GM12872 (cell line): ENCODE data around the gene KCNAB1.

Source experiments
- TF ChIP-seq, protein P1 (sequence below): IDR thresholded peaks from 3 replicates; pipeline ENCODE4 v1.5.1; 2011; ENCODE audit warnings: low read depth, mild to moderate bottlenecking, low read length, moderate library complexity; ENCODE audit not compliant: insufficient read depth

Gene KCNAB1

DNA sequence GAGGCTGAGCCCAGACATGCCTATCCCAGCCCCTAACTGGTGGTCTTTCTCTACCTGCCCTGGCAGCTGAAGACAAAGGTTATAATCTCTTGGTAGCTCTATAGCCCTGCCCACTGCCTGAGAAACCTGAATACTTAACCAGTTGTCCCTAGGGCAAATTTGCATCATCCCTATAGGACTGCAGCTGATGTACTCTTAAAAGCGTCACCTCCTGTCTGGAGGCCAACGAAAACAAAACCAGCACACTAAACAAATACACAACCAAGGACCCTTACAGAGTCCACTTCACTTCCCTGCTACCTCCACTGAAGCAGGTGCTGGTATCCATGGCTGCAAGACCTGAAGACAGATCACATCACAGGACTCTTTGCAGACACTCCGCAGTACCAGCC is 98.0 kb downstream of the KCNAB1 start:
- TF ChIP-seq, protein P1, sequence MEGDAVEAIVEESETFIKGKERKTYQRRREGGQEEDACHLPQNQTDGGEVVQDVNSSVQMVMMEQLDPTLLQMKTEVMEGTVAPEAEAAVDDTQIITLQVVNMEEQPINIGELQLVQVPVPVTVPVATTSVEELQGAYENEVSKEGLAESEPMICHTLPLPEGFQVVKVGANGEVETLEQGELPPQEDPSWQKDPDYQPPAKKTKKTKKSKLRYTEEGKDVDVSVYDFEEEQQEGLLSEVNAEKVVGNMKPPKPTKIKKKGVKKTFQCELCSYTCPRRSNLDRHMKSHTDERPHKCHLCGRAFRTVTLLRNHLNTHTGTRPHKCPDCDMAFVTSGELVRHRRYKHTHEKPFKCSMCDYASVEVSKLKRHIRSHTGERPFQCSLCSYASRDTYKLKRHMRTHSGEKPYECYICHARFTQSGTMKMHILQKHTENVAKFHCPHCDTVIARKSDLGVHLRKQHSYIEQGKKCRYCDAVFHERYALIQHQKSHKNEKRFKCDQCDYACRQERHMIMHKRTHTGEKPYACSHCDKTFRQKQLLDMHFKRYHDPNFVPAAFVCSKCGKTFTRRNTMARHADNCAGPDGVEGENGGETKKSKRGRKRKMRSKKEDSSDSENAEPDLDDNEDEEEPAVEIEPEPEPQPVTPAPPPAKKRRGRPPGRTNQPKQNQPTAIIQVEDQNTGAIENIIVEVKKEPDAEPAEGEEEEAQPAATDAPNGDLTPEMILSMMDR: no peak

DNA sequence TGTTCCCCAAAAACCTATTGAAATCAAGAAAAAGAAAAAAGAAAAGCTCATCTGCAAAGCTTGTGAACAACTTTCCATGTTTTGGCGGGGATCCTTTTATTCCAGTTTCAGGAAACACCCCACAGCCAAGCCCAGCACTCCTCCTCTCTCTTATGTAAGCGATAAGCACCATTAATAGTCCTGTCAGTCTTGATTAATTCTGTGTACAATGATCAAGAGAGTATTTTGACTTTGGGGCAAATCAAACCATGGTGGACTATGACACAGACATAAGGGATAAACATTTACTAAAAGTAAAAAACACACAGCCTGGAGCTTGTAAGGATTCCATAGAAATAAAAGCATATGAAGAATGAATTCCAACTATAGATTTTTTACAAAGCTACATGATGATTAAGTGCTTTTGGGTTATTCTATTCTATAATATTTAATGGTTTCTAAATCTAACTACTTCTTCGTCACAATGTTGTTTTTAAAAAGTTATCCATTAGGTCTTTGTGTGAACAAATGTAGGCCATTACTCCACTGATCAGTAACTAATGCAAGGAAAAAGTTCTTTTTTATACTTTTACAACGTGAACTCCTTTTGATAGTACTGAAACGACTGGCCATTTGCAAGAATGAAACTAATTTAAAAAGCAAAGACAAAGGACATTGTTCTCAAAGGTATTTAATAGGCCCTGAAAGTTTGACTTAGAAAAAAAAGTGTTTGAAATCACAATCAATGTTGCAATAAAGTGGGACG is 106.5 kb downstream of the KCNAB1 start:
- TF ChIP-seq, protein P1: no peak

DNA sequence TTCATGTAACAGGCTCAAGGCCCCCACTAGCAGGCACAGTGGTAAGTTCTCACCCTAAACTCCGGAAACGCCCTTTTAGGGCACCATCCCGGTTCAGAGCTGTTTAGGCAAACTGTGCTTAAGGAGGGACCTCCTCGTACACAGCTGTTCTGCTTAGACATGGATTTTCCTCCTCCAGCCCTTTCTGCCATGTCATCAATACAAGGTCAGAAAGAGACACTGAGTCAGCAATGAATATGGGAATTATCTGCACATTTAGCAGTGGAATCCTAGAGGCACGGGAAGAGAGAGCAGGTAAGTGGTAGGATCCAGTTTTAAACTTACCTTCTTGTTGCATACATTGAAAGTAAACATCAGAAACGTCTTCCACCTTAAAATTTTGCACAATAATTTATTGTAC is 107.3 kb downstream of the KCNAB1 start:
- TF ChIP-seq, protein P1: no peak

DNA sequence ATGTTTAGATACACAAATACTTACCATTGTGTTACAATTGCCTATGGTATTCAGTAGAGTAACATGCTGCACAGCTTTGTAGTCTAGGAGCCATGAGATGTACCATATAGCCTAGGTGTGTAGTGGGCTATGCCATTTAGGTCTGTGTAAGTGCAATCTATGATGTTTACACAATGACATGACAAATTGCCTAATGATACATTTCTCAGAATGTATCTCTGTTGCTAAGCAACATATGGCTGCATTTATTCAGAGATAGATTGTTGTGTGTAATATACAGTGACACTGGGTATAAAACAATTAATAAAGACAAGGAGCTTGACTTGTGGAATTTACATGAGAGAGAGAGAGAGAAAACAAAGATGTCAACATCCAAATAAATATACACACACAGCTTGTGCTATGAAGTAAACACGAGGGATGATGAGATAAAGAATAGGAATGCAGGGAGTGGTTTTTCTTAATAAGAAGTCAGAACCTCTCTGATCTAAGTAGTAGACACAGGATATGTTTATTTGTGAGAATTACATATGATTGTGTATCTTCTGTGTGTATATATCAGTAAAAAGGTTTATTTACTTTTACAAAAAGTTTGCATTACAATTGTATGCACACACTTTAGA is 110.0 kb downstream of the KCNAB1 start:
- TF ChIP-seq, protein P1: no peak

DNA sequence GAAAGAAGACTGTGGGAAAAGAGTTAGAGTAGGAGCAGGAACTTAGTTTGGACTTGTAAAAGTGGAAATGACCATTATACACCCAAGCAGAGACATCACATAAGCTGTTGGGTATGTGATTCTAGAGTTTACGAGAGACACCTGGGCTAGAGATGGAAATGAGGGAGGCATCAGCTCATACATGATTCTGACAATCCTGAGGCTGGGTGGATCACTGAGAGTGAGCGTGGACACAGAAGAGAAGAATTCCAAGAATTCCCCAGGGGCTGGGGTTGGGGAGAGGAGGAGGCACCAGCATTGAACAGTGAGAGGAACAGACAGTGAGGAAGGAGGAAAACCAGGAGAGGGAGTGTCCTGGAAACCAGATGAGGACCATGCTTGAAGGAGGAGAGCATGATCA is 113.5 kb downstream of the KCNAB1 start:
- TF ChIP-seq, protein P1: no peak

DNA sequence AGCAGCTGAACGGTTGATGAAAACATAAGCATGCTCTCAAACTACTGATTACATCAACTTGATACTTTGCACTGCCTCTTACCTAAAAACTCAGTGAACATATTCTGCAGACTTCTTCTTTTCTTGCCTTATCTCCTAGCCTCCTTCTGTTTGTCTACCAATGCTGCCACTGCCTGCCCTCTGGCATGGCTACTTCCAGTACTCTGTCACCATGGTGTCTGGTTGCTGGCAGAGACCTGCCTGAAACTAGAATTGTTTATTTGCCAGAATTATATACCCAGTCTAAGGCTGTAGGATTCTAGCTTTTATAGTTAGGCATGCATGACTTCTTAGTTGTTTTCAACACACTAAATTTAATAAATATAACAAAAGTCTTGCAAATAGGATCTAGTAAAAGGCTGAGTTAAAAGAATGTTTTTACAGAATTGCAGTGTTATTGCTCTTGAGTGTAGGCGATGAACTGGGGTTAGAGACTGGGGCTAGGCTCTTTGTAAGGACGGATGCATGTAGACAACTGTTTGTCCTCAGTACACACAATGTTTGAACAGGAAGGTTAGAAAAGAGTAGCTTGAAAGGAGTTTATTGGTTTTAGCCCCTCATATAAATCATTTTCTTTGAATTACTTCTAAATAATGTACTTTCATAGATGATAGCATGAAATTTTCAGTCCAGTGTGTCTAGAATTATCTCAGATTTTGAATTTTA is 116.3 kb downstream of the KCNAB1 start:
- TF ChIP-seq, protein P1: no peak

DNA sequence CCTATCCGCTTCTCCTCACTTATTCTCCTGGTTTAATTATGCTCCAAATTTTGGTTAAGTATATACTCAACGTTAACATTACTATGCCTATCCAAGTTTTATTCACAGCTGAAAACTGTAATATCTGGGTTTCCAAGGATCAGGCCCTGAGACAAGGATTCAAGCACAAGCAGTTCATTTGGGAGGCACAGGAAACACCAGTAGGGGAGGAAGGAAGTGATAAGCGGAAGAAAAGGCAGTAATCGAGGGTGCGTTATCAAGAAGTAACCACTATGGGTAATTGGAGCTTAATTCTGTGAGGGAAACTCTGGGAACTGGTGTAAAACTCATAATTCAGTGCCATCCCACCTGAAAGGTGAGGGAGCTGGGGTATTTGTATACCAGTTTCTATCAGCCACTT is 120.3 kb downstream of the KCNAB1 start:
- TF ChIP-seq, protein P1: no peak
